CD4-positive, alpha-beta T cell treated with Interleukin-15 for 4 hours (primary cell): Measurements from ENCODE around the gene ARL6.
A peak's percentile ranks its signal among the peaks of the same experiment; 100 is the strongest.
"Not testable (repeated sequence)": the region's sequence is repeated elsewhere in the genome, so short reads cannot be mapped to it uniquely, and the experiment has no call there.

Experiments used
- DNase-seq: peaks from one replicate; pipeline ENCODE4 v3.0.0-alpha.2; 2020; ENCODE audit warnings: low spot score

The ARL6 gene

GRCh38 chr3:97821774-97822358 lies 57.3 kb downstream of the ARL6 start, which contains the start of gene CRYBG3:
TSS of gene CRYBG3 (plus strand) at chr3:97822011. CDS start at chr3:97822207, 196 bp downstream.
- peak; percentile 78 for DNase-seq

DNA sequence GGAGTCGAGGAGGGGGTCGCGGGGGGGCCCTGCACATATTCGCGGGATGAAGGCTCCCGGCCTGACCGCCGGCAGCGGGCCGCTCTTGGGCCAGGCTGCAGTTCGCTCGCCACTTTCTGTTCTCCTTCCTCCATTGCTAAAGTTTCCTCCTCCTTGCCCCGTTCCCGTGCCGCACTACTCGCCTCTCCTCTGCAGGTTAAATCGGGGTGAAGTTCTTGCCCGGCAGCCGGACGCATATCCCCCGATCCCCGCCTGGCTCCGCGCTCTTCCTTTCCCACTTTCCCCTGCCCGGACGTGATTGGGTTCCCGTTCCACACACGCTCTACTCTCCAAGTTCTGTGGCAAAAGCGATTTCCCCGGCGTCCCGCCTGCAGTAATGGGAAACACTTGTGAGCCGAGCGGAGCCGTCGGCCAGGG lies 57.8 kb downstream of the ARL6 start:
- no peak for DNase-seq

GRCh38 chr3:97823046-97824004 lies 58.8 kb downstream of the ARL6 start:
- no peak for DNase-seq

GRCh38 chr3:97825101-97825500 lies 60.5 kb downstream of the ARL6 start:
- no peak for DNase-seq

GRCh38 chr3:97827741-97828471 lies 63.3 kb downstream of the ARL6 start:
- no peak for DNase-seq

GRCh38 chr3:97829198-97829597 lies 64.6 kb downstream of the ARL6 start:
- DNase-seq: no peak

DNA sequence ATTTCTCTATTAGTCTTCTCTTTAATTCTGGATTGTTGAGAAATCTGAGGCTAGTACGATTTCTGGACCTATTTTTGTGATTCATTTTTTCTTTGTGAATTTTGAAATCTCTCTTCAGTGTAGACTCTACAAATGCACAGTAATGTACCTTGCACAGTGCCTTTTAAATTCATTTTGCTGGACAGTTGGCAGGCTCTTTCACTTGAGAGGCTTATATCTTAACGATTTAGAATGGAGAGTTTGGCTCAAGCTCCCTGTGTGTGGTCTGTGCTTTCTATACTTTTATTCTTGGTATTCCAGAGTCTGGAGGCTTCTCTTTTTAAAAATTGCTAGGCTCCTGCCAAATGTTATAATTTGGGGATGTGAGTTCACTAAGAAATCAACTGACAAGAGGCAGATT lies 66.1 kb downstream of the ARL6 start:
- no peak for DNase-seq

GRCh38 chr3:97831140-97831539 lies 66.6 kb downstream of the ARL6 start:
- no peak for DNase-seq

DNA sequence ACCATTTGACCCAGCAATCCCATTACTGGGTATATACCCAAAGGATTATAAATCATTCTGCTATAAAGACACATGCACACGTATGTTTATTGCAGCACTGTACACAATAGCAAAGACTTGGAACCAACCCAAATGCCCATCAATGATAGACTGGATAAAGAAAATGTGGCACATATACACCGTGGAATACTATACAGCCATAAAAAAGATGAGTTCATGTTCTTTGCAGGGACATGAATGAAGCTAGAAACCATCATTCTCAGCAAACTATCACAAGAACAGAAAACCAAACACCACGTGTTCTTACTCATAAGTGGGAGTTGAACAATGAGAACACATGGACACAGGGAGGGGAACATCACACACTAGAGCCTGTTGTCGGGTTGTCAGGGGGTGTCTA lies 68.6 kb downstream of the ARL6 start:
- DNase-seq: not testable (repeated sequence)

- DNase-seq: no peak
Measured at GRCh38 chr3:97835761-97836160, 71.2 kb downstream of the ARL6 start.

GRCh38 chr3:97838393-97838792 lies 73.8 kb downstream of the ARL6 start:
- DNase-seq: no peak

GRCh38 chr3:97839944-97840343 lies 75.4 kb downstream of the ARL6 start:
- no peak for DNase-seq

DNA sequence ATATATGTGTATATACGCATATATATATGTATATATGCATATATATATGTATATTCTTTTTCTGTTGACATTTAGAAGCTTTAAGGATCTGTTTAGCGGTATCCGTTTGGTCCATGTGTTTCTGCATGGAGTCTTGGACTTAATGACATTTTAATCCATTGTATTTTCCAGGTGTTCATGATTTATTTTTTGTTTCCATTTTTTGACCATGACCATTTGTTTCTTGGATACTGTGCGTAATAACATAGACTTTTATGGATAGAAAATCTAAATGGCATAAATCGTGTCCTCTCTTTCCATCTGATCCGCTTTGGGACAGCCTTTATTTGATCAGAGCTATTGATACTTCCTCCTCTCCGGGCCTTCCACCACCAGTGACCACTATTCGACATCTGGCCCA lies 76.7 kb downstream of the ARL6 start:
- no peak for DNase-seq

DNA sequence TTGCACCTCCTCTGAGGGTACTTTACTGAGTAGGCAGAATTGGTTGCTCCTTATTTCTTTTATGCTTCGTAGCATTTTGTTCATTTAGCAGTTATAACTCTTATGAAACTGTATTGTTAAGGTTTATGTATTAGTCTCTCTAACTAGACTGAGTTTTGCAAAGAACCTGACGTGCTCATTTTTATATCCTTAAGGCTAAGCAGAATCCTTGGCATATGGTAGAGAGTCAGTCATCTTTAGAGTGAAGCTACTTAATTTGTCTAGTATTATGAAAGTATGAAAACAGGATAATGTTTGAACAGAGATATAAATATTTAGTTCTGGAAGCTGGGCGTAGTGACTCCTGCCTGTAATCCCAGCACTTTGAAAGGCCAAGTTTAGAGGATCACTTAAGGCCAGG lies 77.4 kb downstream of the ARL6 start:
- DNase-seq: no peak

- no peak for DNase-seq
Measured at GRCh38 chr3:97848779-97849178, 84.2 kb downstream of the ARL6 start.
